GM18858 (cell line): ENCODE results near the gene RFC3.

Experiments used
- ATAC-seq: cut with Tn5 transposase; IDR thresholded peaks from one replicate; pipeline ENCODE4 v1.9.1; 2021; ENCODE audit not compliant: unreplicated experiment

RFC3 gene

GRCh38 chr13:33863188-33863789 lies 45.3 kb downstream of the RFC3 start:
- ATAC-seq = no peak

GRCh38 chr13:33865945-33866344 lies 48.0 kb downstream of the RFC3 start:
- peak; percentile 96 for ATAC-seq

- ATAC-seq = no peak
Observed at GRCh38 chr13:33867472-33867871, 49.5 kb downstream of the RFC3 start.

GRCh38 chr13:33868343-33868994 lies 50.5 kb downstream of the RFC3 start:
- ATAC-seq = no peak

GRCh38 chr13:33869005-33869404 lies 51.1 kb downstream of the RFC3 start:
- ATAC-seq = no peak

GRCh38 chr13:33870046-33870668 lies 52.2 kb downstream of the RFC3 start:
- ATAC-seq = no peak

GRCh38 chr13:33871207-33872004 lies 53.5 kb downstream of the RFC3 start:
- ATAC-seq = no peak

- no peak for ATAC-seq
Observed at GRCh38 chr13:33872005-33872351, 54.0 kb downstream of the RFC3 start.

GRCh38 chr13:33873251-33873908 lies 55.4 kb downstream of the RFC3 start:
- no peak for ATAC-seq

GRCh38 chr13:33874871-33875270 lies 56.9 kb downstream of the RFC3 start:
- ATAC-seq = no peak

GRCh38 chr13:33875618-33876401 lies 57.9 kb downstream of the RFC3 start:
- ATAC-seq = no peak

GRCh38 chr13:33876716-33877394 lies 58.9 kb downstream of the RFC3 start:
- ATAC-seq = no peak

GRCh38 chr13:33879118-33879517 lies 61.2 kb downstream of the RFC3 start:
- ATAC-seq = no peak

- ATAC-seq = no peak
Observed at GRCh38 chr13:33882804-33883203, 64.9 kb downstream of the RFC3 start.

GRCh38 chr13:33884531-33885220 lies 66.7 kb downstream of the RFC3 start:
- ATAC-seq = no peak
